OCI-LY7 (cell line): Measurements from ENCODE around the gene ZNF688. TPM values are rescaled to one million over a fixed set of nuclear protein-coding genes. Genes with fewer than 3 reads are reported as not detected.

Experiments used
- Bru-seq: library from RNA; stranded (reverse); fragments of 400-500 nt; gene quantifications from one replicate; lab custom pipeline; 2021; lab: Mats Ljungman, UMichigan
- BruChase-seq, 2 experiments: library from RNA; stranded (reverse); fragments of 400-500 nt; gene quantifications; one replicate each; lab custom pipeline; 2021; lab: Mats Ljungman, UMichigan
- BruUV-seq: library from RNA; stranded (reverse); fragments of 400-500 nt; replicated peaks from 2 replicates; lab custom pipeline; 2021; lab: Mats Ljungman, UMichigan
- CTCF ChIA-PET: fragments of 300-600 bp; sonication (Branson Sonifier 250); formaldehyde crosslinking; loops from one replicate; lab custom pipeline; 2022; ENCODE audit warnings: antibody characterized with exemption; ENCODE audit not compliant: unreplicated experiment; lab: Charles Lee
- POLR2A ChIA-PET: fragments of 300-600 bp; sonication (Branson Sonifier 250); formaldehyde crosslinking; loops from one replicate; lab custom pipeline; 2022; ENCODE audit warnings: antibody characterized with exemption; lab: Charles Lee
- DNase-seq: peaks from one replicate; pipeline ENCODE4 v3.0.0-alpha.2; 2015; ENCODE audit warnings: low spot score
- H2AFZ ChIP-seq: fragments of 200-600 bp; sonication (generic), shearing (Covaris generic); 2 replicates; pipeline ENCODE4 v1.6.1; 2014; ENCODE audit warnings: mild to moderate bottlenecking, antibody characterized with exemption, low read length, moderate library complexity
- H3K27ac ChIP-seq: fragments of 200-600 bp; sonication (generic); 2 replicates; pipeline ENCODE4 v1.5.1; 2014; ENCODE audit warnings: mixed run types, low read depth, mild to moderate bottlenecking, moderate library complexity, low read length, inconsistent platforms; ENCODE audit not compliant: poor library complexity, severe bottlenecking
- H3K36me3 ChIP-seq: fragments of 200-600 bp; sonication (generic); 2 replicates; pipeline ENCODE4 v1.6.1; 2014; ENCODE audit warnings: mild to moderate bottlenecking, antibody characterized with exemption, low read length, moderate library complexity, mixed read lengths; ENCODE audit not compliant: insufficient read depth
- H3K4me1 ChIP-seq: fragments of 200-600 bp; sonication (generic); 2 replicates; pipeline ENCODE4 v1.5.1; 2014; ENCODE audit warnings: mild to moderate bottlenecking, low read length; ENCODE audit not compliant: insufficient read depth, poor library complexity, severe bottlenecking
- H3K4me2 ChIP-seq: fragments of 200-600 bp; sonication (generic); 2 replicates; pipeline ENCODE4 v1.6.1; 2014; ENCODE audit warnings: mild to moderate bottlenecking, low read length
- H3K4me3 ChIP-seq: fragments of 200-600 bp; sonication (generic); 2 replicates; pipeline ENCODE4 v1.5.1; 2014; ENCODE audit warnings: mild to moderate bottlenecking, low read depth, low read length; ENCODE audit not compliant: poor library complexity, severe bottlenecking
- H3K79me2 ChIP-seq: fragments of 200-600 bp; sonication (generic); 2 replicates; pipeline ENCODE4 v1.6.1; 2016; ENCODE audit warnings: low read depth, mild to moderate bottlenecking, low read length, moderate library complexity, mixed read lengths; ENCODE audit not compliant: insufficient read depth
- H3K9me2 ChIP-seq: fragments of 200-600 bp; sonication (generic); 2 replicates; pipeline ENCODE4 v1.6.1; 2016; ENCODE audit warnings: mild to moderate bottlenecking, low read length, mixed read lengths; ENCODE audit not compliant: insufficient read depth
- H3K9me3 ChIP-seq: fragments of 200-600 bp; sonication (generic); 2 replicates; pipeline ENCODE4 v1.6.1; 2014; ENCODE audit warnings: mild to moderate bottlenecking, mixed run types, low read length, mixed read lengths
- H4K20me1 ChIP-seq: fragments of 200-600 bp; sonication (generic); 2 replicates; pipeline ENCODE4 v1.6.1; 2014; ENCODE audit warnings: mild to moderate bottlenecking, antibody characterized with exemption, low read length, moderate library complexity, mixed read lengths; ENCODE audit not compliant: insufficient read depth
- EZH2phosphoT487 ChIP-seq: fragments of 200-600 bp; sonication (generic); IDR thresholded peaks from 2 replicates; pipeline ENCODE4 v1.6.1; 2018; ENCODE audit warnings: low read depth, borderline replicate concordance, mild to moderate bottlenecking, mixed run types, antibody characterized with exemption, low read length, moderate library complexity, mixed read lengths
- intact Hi-C: fragments of 100-400 bp; cut with micrococcal nuclease; formaldehyde crosslinking; loops from one replicate; pipeline ENCODE4 v1.10.0; 2022; ENCODE audit not compliant: unreplicated experiment
- long read RNA-seq: library from polyadenylated mRNA; stranded (forward); transcript quantifications from one replicate; pipeline ENCODE4 v2.0.0, GENCODE V29; 2022
- total RNA-seq, 2 experiments: library from RNA; depleted of rRNA in 1 of 2; stranded (reverse); fragments of >200 nt in 1 of 2; shearing (Covaris generic) in 1 of 2; gene quantifications; 2 replicates each; pipeline ENCODE4 v1.2.3, GENCODE V29; 2014 to 2022
- TF ChIP-seq, protein P1 (sequence below): fragments of 200-600 bp; sonication (generic); conservative IDR thresholded peaks from 2 replicates; pipeline ENCODE4 v1.5.1; 2014; ENCODE audit warnings: mild to moderate bottlenecking, antibody characterized with exemption, low read length, moderate library complexity, mixed read lengths

ZNF688 gene
- total RNA-seq (2014; rRNA removed; shearing (Covaris generic)) (17.5 and 19.8 TPM in 2 replicates), total RNA-seq (2022) (15.0 and 15.3 TPM in 2 replicates), Bru-seq, nascent RNA (percentile 49 among the genes with signal in this experiment), BruChase-seq, experiment 1, labeled RNA remaining after a 6-hour chase (percentile 44 among the genes with signal in this experiment), BruChase-seq, experiment 2, labeled RNA remaining after a 2-hour chase (percentile 48 among the genes with signal in this experiment)
- long read RNA-seq, transcript ZNF688-204 (2 exons, 1,414 nt): minor isoform, 5 of 30 reads
- long read RNA-seq, transcript ZNF688-201 (3 exons, 2,506 nt): major isoform, 17 of 30 reads
- long read RNA-seq, partial matches to known transcripts: 0 of 30 reads
- long read RNA-seq, other reads (novel, unspliced or antisense): 7 of 30 reads

DNA sequence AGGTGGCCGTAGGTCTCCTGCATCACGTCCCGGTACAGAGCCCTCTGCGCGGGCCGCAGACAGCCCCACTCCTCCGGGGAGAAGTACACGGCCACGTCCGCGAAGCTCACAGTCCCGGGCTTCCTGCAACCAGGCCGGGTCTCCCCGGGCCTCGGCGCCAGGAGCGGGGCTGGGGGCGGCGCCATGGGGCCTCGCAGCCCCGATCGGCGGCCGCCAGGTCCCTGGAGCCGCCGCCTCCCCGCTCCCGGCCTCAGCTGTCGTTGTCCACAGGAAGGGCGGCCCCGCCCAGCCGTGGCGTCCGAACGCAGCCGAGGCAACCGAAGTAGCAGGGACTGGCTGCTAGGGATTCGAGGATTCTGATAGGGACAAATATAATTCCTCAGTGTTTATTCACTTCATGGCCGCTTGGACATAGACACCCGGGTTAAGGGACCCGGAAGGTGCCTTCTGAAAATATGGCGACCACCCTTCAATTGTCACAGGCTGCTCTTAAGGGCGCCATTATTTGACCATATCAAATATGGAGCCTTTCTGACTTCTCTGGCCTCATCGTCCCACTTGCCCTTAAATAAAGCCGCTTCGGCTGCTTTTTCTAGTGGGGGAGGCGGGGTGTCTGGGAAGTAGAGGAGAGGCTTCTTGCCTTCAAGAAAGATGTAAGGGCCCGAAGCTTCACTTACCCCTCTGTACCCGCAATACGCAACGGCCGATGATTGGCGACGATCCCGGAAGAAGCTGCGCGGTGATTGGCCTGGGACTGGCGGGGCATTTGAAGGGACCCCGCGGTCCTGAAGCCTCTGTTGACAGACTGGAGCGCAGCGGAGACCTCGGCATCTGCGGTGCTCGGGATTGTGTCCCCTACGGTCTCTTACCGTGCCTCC, at the start of gene ZNF688:
ZNF688 (minus strand) TSS at position 270 of the 878 bp plus-strand sequence; CDS start at position 185, 85 bp downstream.
- Histone ChIP-seq H3K79me2 (peaks cover 25% of the 10 kb centered on the region), H3K9me2 (no peaks in the 10 kb centered on the region), H3K4me1 (peaks cover 30% of the 10 kb centered on the region), H3K27ac (peak within 1 kb of the TSS; percentile 79), H3K4me2 (peak within 1 kb of the TSS; percentile 99), H3K9me3 (no peaks in the 10 kb centered on the region), H3K36me3 (no peaks in the 10 kb centered on the region), H3K4me3 (peak within 1 kb of the TSS; percentile 79), H4K20me1 (no peaks in the 10 kb centered on the region), H2AFZ (peak within 1 kb of the TSS; percentile 64)
- no peak for TF ChIP-seq EZH2phosphoT487
- TF ChIP-seq, protein P1, sequence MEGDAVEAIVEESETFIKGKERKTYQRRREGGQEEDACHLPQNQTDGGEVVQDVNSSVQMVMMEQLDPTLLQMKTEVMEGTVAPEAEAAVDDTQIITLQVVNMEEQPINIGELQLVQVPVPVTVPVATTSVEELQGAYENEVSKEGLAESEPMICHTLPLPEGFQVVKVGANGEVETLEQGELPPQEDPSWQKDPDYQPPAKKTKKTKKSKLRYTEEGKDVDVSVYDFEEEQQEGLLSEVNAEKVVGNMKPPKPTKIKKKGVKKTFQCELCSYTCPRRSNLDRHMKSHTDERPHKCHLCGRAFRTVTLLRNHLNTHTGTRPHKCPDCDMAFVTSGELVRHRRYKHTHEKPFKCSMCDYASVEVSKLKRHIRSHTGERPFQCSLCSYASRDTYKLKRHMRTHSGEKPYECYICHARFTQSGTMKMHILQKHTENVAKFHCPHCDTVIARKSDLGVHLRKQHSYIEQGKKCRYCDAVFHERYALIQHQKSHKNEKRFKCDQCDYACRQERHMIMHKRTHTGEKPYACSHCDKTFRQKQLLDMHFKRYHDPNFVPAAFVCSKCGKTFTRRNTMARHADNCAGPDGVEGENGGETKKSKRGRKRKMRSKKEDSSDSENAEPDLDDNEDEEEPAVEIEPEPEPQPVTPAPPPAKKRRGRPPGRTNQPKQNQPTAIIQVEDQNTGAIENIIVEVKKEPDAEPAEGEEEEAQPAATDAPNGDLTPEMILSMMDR: no peak
- peak; percentile 98 for DNase-seq
- ChIA-PET CTCF (interaction anchor here (0.6 to 1.7 kb wide), 5 partner anchors 13 to 83 kb away, joined by 3 to 7 read pairs (median 3); partner anchors contain the start of genes ZNF747 and ZNF764), POLR2A (interaction anchor here (0.6 to 3.0 kb wide), 5 partner anchors 14 to 78 kb away, joined by 3 to 31 read pairs (median 5); partner anchors contain the start of gene ZNF764)
- BruUV-seq: no TSS peak
- intact Hi-C loops: loop anchor here (1.0 kb wide), 1 partner anchor 13 kb away; the partner anchor contains the start of gene ZNF764

- Histone ChIP-seq H3K9me2 (no peaks in the 10 kb centered on the region), H3K79me2 (no peaks in the 10 kb centered on the region), H4K20me1 (no peaks in the 10 kb centered on the region), H3K4me2 (no peak overlapping the region), H3K9me3 (peaks cover 7% of the 10 kb centered on the region; the same call in 1 of the 2 replicates), H3K4me3 (no peak overlapping the region), H2AFZ (no peak overlapping the region), H3K36me3 (no peaks in the 10 kb centered on the region), H3K4me1 (peaks cover 8% of the 10 kb centered on the region), H3K27ac (no peak overlapping the region)
- intact Hi-C loops: no loop called here
- no peak for TF ChIP-seq EZH2phosphoT487
- TF ChIP-seq, protein P1: no peak
- no TSS peak for BruUV-seq
- no peak for DNase-seq
- ChIA-PET POLR2A (interaction anchor here (0.6 to 1.2 kb wide), 6 partner anchors 12 to 208 kb away, joined by 3 to 6 read pairs (median 3); no protein-coding TSS in a partner anchor), CTCF (interaction anchor here (1.5 kb wide), 1 partner anchor 9 kb away, joined by 3 read pairs; no protein-coding TSS in a partner anchor)
Measured at GRCh38 chr16:30620169-30620568, 48.7 kb upstream of the ZNF688 start.
